Measurements from ENCODE around the gene ARHGAP5. TPM values are rescaled to one million over a fixed set of nuclear protein-coding genes. Genes with fewer than 3 reads are reported as not detected.

Gene ARHGAP5
- total and polyA plus RNA-seq, 2 donors from 2014 or later, result 17.7 to 142 TPM

DNA sequence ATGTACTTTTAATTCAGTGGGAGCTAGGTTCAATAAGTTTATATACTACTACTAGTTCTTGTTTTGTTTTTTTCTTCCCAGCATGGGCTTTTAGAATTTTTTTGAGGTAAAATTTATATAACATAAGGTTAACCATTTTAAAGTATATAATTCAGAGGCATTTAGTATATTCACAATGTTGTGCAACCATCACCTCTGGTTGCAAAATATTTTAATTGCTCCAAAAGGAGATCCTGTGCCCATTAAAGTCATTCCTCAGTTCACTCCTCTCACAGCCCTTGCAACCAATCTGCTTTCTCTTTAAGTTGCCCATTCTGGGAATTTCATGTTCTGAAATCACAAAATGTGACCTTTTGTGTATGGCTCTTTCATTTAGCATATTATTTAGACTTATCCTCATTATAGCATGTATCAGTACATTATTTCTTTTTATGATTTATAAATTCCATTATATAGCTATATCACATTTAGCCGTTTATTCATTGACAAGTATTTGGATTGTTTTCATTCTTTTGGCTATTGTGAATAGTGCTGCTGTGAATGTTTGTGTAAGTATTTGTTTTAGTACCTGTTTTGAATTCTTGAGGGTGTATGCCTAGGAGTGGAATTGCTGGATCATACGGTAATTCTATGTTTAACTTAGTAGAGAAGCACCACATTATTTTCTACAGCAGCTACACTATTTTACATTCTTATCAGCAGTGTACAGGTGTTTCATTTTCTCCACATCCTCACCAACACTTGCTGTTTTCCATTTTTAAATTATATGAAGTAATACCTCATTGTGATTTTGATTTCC lies 59.1 kb downstream of the ARHGAP5 start:
- H3K9ac ChIP-seq (ENCODE audit: low read length in 3 of 3), result no peak overlapping the region
- no peaks in the 10 kb centered on the region for H3K36me3 ChIP-seq (ENCODE audit: control insufficient read depth in 2 of 3, insufficient read depth in 3 of 3, low read length in 3 of 3)
- H3K4me3 ChIP-seq (ENCODE audit: low read length in 3 of 3), result no peak overlapping the region
- intact Hi-C loops (cut with DNase I), result no loop called here
- no peaks in the 10 kb centered on the region for H3K27me3 ChIP-seq (ENCODE audit: control insufficient read depth, insufficient read depth, low read length)
- DNase-seq (no peak), FAIRE-seq (no peak)
- TF ChIP-seq, protein P1, sequence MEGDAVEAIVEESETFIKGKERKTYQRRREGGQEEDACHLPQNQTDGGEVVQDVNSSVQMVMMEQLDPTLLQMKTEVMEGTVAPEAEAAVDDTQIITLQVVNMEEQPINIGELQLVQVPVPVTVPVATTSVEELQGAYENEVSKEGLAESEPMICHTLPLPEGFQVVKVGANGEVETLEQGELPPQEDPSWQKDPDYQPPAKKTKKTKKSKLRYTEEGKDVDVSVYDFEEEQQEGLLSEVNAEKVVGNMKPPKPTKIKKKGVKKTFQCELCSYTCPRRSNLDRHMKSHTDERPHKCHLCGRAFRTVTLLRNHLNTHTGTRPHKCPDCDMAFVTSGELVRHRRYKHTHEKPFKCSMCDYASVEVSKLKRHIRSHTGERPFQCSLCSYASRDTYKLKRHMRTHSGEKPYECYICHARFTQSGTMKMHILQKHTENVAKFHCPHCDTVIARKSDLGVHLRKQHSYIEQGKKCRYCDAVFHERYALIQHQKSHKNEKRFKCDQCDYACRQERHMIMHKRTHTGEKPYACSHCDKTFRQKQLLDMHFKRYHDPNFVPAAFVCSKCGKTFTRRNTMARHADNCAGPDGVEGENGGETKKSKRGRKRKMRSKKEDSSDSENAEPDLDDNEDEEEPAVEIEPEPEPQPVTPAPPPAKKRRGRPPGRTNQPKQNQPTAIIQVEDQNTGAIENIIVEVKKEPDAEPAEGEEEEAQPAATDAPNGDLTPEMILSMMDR (IDR thresholded peaks at IDR 0.05; ENCODE audit: borderline replicate concordance, extremely low read depth, insufficient read depth), result no peak
- H3K27ac ChIP-seq (ENCODE audit: low read depth in 2 of 2, low read length in 2 of 2), result no peak overlapping the region
- H3K4me1 ChIP-seq (ENCODE audit: control insufficient read depth in 2 of 3, insufficient read depth in 2 of 3, low read depth in 1 of 3, low read length in 3 of 3), result peaks cover 0 to 3% (median 0%) of the 10 kb centered on the region in 3 donors
- peaks cover 0 to 12% (median 1%) of the 10 kb centered on the region in 3 donors for H3K9me3 ChIP-seq (ENCODE audit: control insufficient read depth in 2 of 3, insufficient read depth in 1 of 3, low read length in 3 of 3)

DNA sequence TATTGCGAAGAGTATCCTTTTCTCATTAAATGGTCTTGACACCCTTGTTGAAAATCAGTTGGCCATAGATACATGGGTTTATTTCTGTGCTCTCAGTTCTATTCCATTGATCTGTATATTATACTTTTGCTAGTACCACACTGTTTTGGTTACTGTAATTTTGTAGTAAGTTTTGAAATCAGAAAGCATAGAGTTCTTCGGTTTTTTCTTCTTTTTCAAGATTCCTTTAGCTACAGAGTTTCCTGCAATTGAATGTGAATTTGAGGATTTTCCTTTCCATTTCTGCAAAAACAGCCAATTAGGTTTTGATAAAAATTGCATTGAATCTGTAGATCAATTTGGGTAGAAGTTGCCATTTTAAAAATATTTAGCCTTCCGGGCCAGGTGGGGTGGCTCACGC lies 60.2 kb downstream of the ARHGAP5 start:
- no peak for FAIRE-seq
- H3K27ac ChIP-seq (ENCODE audit: low read depth in 2 of 2, low read length in 2 of 2), result no peak overlapping the region
- intact Hi-C loops (cut with DNase I), result no loop called here
- H3K4me1 ChIP-seq (ENCODE audit: control insufficient read depth in 2 of 3, insufficient read depth in 2 of 3, low read depth in 1 of 3, low read length in 3 of 3), result peaks cover 0 to 3% (median 0%) of the 10 kb centered on the region in 3 donors
- no peak overlapping the region for H3K4me3 ChIP-seq (ENCODE audit: low read length in 3 of 3)
- no peak for DNase-seq
- no peak overlapping the region for H3K9ac ChIP-seq (ENCODE audit: low read length in 3 of 3)
- H3K36me3 ChIP-seq (ENCODE audit: control insufficient read depth in 2 of 3, insufficient read depth in 3 of 3, low read length in 3 of 3), result peaks cover 0 to under 1% (median 0%) of the 10 kb centered on the region in 3 donors
- H3K27me3 ChIP-seq (ENCODE audit: control insufficient read depth, insufficient read depth, low read length), result no peaks in the 10 kb centered on the region
- TF ChIP-seq, protein P1 (IDR thresholded peaks at IDR 0.05; ENCODE audit: borderline replicate concordance, extremely low read depth, insufficient read depth), result no peak
- H3K9me3 ChIP-seq (ENCODE audit: control insufficient read depth in 2 of 3, insufficient read depth in 1 of 3, low read length in 3 of 3), result peaks cover 0 to 12% (median 1%) of the 10 kb centered on the region in 3 donors

DNA sequence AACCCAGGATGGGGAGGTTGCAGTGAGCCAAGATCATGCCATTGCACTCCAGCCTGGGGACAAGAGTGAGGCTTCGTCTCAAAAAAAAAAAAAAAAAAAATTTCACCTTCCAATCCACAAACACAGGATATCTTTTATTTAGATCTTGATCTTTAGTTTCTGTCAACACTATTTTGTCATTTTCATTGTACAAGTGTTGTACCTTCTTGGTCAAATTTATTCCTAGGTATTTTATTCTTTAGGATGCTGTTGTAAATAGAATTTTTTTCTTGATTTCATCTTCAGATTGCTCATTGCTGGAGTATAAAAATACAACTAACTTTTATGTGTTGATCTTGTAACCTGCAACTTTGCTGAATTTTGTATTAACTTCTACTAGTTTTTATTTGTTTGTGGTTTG lies 60.8 kb downstream of the ARHGAP5 start:
- DNase-seq, result no peak
- Histone ChIP-seq H3K27me3 (ENCODE audit: control insufficient read depth, insufficient read depth, low read length) (no peaks in the 10 kb centered on the region), H3K4me3 (ENCODE audit: low read length in 3 of 3) (no peak overlapping the region), H3K27ac (ENCODE audit: low read depth in 2 of 2, low read length in 2 of 2) (no peak overlapping the region), H3K36me3 (ENCODE audit: control insufficient read depth in 2 of 3, insufficient read depth in 3 of 3, low read length in 3 of 3) (peaks cover 0 to 6% (median 3%) of the 10 kb centered on the region in 3 donors), H3K4me1 (ENCODE audit: control insufficient read depth in 2 of 3, insufficient read depth in 2 of 3, low read depth in 1 of 3, low read length in 3 of 3) (peaks cover 0 to 3% (median 0%) of the 10 kb centered on the region in 3 donors), H3K9ac (ENCODE audit: low read length in 3 of 3) (no peak overlapping the region), H3K9me3 (ENCODE audit: control insufficient read depth in 2 of 3, insufficient read depth in 1 of 3, low read length in 3 of 3) (peaks cover 0 to 12% (median 1%) of the 10 kb centered on the region in 3 donors)
- intact Hi-C loops (cut with DNase I), result no loop called here
- TF ChIP-seq, protein P1 (IDR thresholded peaks at IDR 0.05; ENCODE audit: borderline replicate concordance, extremely low read depth, insufficient read depth), result no peak
- FAIRE-seq, result no peak

Data from kidney (tissue), 14 donors.